ENCODE data around the gene NR1I3. TPM values are rescaled to one million over a fixed set of nuclear protein-coding genes. Genes with fewer than 3 reads are reported as not detected.

Gene NR1I3
- total RNA-seq, 1 experiment from 2014 or later, result not detected

DNA sequence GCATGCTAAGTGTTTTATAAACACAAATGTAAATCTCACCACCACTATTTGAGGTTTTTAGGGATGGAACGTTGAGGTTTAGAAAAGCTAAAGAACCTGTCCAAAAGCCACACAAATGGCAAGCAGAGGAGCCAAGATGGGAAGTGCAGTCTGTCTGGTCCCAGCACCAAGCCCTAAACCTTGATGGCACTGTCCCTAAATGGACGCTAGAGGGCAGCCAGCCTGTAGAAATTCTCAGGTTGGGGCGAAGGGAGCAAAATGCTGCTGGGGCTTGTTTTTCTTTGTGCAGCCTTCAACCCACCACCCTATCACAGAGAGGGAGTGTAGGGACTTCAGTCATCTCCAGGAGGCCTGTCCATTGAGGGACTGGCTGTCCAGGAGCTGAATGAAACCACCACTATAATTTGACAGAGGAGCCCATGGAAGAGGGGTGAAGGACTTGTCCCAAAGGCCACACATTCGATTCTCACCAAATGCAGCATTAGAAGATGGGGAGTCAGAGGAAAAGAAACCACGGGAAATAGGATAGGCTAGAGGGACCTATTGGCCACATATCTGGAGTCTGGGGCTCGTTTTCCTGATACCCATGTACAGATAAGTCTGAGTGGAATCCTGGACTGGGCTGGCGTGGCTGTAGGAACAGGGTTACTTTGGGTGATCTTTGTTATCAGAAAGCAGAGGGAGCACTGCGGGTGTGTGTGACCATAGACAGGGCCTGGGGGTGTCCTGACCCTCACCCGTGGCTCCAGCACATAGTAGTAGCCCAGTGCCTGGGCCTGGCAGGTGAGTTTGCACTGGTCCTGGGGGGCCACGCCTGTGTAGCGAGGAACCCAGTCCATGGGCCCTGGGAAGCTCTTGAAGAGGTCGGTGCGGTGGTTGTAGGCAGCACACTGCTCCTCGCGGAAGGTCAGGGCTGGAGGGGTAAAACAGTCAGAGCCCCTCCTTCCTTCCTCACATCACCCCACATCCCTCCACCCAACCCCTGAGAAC is 45.2 kb downstream of the NR1I3 start:
- H4K91ac ChIP-seq (ENCODE audit: insufficient read length, low read depth, low read length), result no peak overlapping the region
- no peaks in the 10 kb centered on the region for H4K20me1 ChIP-seq (ENCODE audit: control insufficient read depth, insufficient read depth, insufficient read length)
- H3K79me2 ChIP-seq (ENCODE audit: insufficient read depth, low read length), result no peaks in the 10 kb centered on the region
- H2AFZ ChIP-seq (ENCODE audit: low read length), result no peak overlapping the region
- no peak overlapping the region for H3K4me2 ChIP-seq (ENCODE audit: insufficient read depth, insufficient read length, low read length)
- Mint-ChIP-seq H3K27ac (peak overlapping the region in 1 of 3 experiments; percentile 81; a peak in 2 of 7 replicates), H3K27me3 (ENCODE audit: low read depth) (no peaks in the 10 kb centered on the region), H3K36me3 (ENCODE audit: insufficient read depth in 1 of 3, low read depth in 3 of 3) (peaks cover 0 to 29% (median 16%) of the 10 kb centered on the region in 3 experiments; a peak in 4 of 7 replicates), H3K4me1 (peaks cover 20 to 25% of the 10 kb centered on the region in 2 experiments), H3K9me3 (no peaks in the 10 kb centered on the region), H3K4me3 (no peak overlapping the region)
- TF ChIP-seq, protein P1, sequence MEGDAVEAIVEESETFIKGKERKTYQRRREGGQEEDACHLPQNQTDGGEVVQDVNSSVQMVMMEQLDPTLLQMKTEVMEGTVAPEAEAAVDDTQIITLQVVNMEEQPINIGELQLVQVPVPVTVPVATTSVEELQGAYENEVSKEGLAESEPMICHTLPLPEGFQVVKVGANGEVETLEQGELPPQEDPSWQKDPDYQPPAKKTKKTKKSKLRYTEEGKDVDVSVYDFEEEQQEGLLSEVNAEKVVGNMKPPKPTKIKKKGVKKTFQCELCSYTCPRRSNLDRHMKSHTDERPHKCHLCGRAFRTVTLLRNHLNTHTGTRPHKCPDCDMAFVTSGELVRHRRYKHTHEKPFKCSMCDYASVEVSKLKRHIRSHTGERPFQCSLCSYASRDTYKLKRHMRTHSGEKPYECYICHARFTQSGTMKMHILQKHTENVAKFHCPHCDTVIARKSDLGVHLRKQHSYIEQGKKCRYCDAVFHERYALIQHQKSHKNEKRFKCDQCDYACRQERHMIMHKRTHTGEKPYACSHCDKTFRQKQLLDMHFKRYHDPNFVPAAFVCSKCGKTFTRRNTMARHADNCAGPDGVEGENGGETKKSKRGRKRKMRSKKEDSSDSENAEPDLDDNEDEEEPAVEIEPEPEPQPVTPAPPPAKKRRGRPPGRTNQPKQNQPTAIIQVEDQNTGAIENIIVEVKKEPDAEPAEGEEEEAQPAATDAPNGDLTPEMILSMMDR (conservative IDR thresholded peaks at IDR 0.05), result peak; percentile 86
- H3K79me1 ChIP-seq (ENCODE audit: insufficient read depth, low read depth, low read length, poor library complexity, severe bottlenecking), result no peaks in the 10 kb centered on the region
- H2BK20ac ChIP-seq (ENCODE audit: low read depth, low read length, poor library complexity, severe bottlenecking), result no peak overlapping the region
- no peak overlapping the region for H4K8ac ChIP-seq (replicated peaks; ENCODE audit: insufficient read length, low read depth, low read length)
- no peak overlapping the region for H2BK120ac ChIP-seq (ENCODE audit: low read depth, low read length, poor library complexity, severe bottlenecking)
- no peak overlapping the region for H3K27ac ChIP-seq (ENCODE audit: insufficient read length, low read depth, low read length)
- no peaks in the 10 kb centered on the region for H3K9me3 ChIP-seq (ENCODE audit: control insufficient read depth, low read depth, low read length)
- H3K23me2 ChIP-seq (ENCODE audit: insufficient read length, low read depth, low read length, poor library complexity, severe bottlenecking), result no peaks in the 10 kb centered on the region
- no peak overlapping the region for H3K4ac ChIP-seq (ENCODE audit: low read depth, low read length)
- no peak overlapping the region for H2BK5ac ChIP-seq (ENCODE audit: insufficient read length, low read length)
- H3K18ac ChIP-seq (ENCODE audit: insufficient read length, low read depth, low read length), result no peak overlapping the region
- H3K4me1 ChIP-seq (ENCODE audit: insufficient read depth, low read length), result peaks cover 6% of the 10 kb centered on the region; the same call in 1 of the 2 replicates
- H2BK15ac ChIP-seq (ENCODE audit: low read depth, low read length), result no peak overlapping the region
- H3K9ac ChIP-seq (ENCODE audit: extremely low read depth, insufficient read length, low read length), result no peak overlapping the region
- H3T11ph ChIP-seq (ENCODE audit: low read length), result no peak overlapping the region
- no CpG with 5 or more reads among the region's 15 CpGs for WGBS (ENCODE audit: extremely low coverage, insufficient read length, low lambda C conversion rate)
- H3K56ac ChIP-seq (ENCODE audit: insufficient read length, low read depth, low read length), result no peak overlapping the region
- DNase-seq, result peak; percentile 74
- H3K27me3 ChIP-seq (ENCODE audit: insufficient read depth, low read length), result no peaks in the 10 kb centered on the region
- no peak overlapping the region for H4K5ac ChIP-seq (ENCODE audit: insufficient read length, low read depth, low read length)
- H2BK12ac ChIP-seq (ENCODE audit: insufficient read length, low read depth, low read length), result no peak overlapping the region
- H3K14ac ChIP-seq (ENCODE audit: insufficient read depth, low read length), result no peak overlapping the region
- H3K23ac ChIP-seq (ENCODE audit: insufficient read length, low read depth, low read length), result no peak overlapping the region
- H2AK5ac ChIP-seq (ENCODE audit: insufficient read length, low read length), result no peak overlapping the region

Data from H9 (cell line).